KMS-11 (cell line): ENCODE results near the gene ELFN1.

Experiments used
- H2AFZ ChIP-seq: fragments of 200-600 bp; sonication (generic); 2 replicates; pipeline ENCODE4 v1.6.1; 2016; ENCODE audit warnings: antibody characterized with exemption, mixed run types, low read depth
- H3K27ac ChIP-seq: fragments of 200-600 bp; sonication (generic); 2 replicates; pipeline ENCODE4 v1.6.1; 2016; ENCODE audit warnings: mild to moderate bottlenecking, mixed run types
- H3K27me3 ChIP-seq: fragments of 200-600 bp; sonication (generic); 2 replicates; pipeline ENCODE4 v1.6.1; 2017; ENCODE audit warnings: mild to moderate bottlenecking, low read depth, mixed run types, moderate library complexity; ENCODE audit not compliant: insufficient read depth
- H3K36me3 ChIP-seq: fragments of 200-600 bp; sonication (generic); 2 replicates; pipeline ENCODE4 v1.6.1; 2017; ENCODE audit warnings: mild to moderate bottlenecking, mixed run types; ENCODE audit not compliant: insufficient read depth
- H3K4me1 ChIP-seq: fragments of 200-600 bp; sonication (generic); 2 replicates; pipeline ENCODE4 v1.6.1; 2016; ENCODE audit warnings: mild to moderate bottlenecking, low read depth, mixed run types; ENCODE audit not compliant: poor library complexity, severe bottlenecking
- H3K4me2 ChIP-seq: fragments of 200-600 bp; sonication (generic); 2 replicates; pipeline ENCODE4 v1.7.0; 2016; ENCODE audit warnings: mild to moderate bottlenecking, mixed run types
- H3K4me3 ChIP-seq: fragments of 200-600 bp; sonication (generic); IDR thresholded peaks from 2 replicates; pipeline ENCODE4 v1.6.1; 2017; ENCODE audit warnings: low read depth, low read length, mixed read lengths; ENCODE audit not compliant: insufficient read depth
- H3K79me2 ChIP-seq: fragments of 200-600 bp; sonication (generic); 2 replicates; pipeline ENCODE4 v1.6.1; 2016; ENCODE audit warnings: low read depth, mixed run types; ENCODE audit not compliant: insufficient read depth
- H3K9ac ChIP-seq: fragments of 200-600 bp; sonication (generic); 2 replicates; pipeline ENCODE4 v1.6.1; 2016; ENCODE audit warnings: mild to moderate bottlenecking, mixed run types
- H4K20me1 ChIP-seq: fragments of 200-600 bp; sonication (generic); 2 replicates; pipeline ENCODE4 v1.6.1; 2016; ENCODE audit warnings: mild to moderate bottlenecking, mixed run types; ENCODE audit not compliant: insufficient read depth
- CTCF ChIP-seq: fragments of 200-600 bp; sonication (generic); conservative IDR thresholded peaks from 2 replicates; pipeline ENCODE4 v1.6.1; 2017; ENCODE audit warnings: low read depth, mild to moderate bottlenecking, antibody characterized with exemption, low read length, moderate library complexity, mixed read lengths

Gene ELFN1

GRCh38 chr7:1693419-1693990 lies 23.4 kb downstream of the ELFN1 start:
- Histone ChIP-seq H3K4me2 (no peak overlapping the region), H3K27ac (no peak overlapping the region), H4K20me1 (no peaks in the 10 kb centered on the region), H3K79me2 (no peaks in the 10 kb centered on the region), H3K36me3 (no peaks in the 10 kb centered on the region), H2AFZ (no peak overlapping the region), H3K4me1 (no peaks in the 10 kb centered on the region), H3K27me3 (peaks cover 70% of the 10 kb centered on the region), H3K4me3 (no peak overlapping the region), H3K9ac (no peak overlapping the region)
- no peak for TF ChIP-seq CTCF

GRCh38 chr7:1693991-1694524 lies 24.0 kb downstream of the ELFN1 start:
- Histone ChIP-seq H3K27me3 (peaks cover 76% of the 10 kb centered on the region), H3K27ac (no peak overlapping the region), H2AFZ (no peak overlapping the region), H3K4me1 (no peaks in the 10 kb centered on the region), H3K9ac (no peak overlapping the region), H4K20me1 (no peaks in the 10 kb centered on the region), H3K36me3 (no peaks in the 10 kb centered on the region), H3K4me2 (no peak overlapping the region), H3K4me3 (no peak overlapping the region), H3K79me2 (no peaks in the 10 kb centered on the region)
- no peak for TF ChIP-seq CTCF

- TF ChIP-seq CTCF = no peak
- Histone ChIP-seq H3K4me2 (no peak overlapping the region), H3K27me3 (peaks cover 79% of the 10 kb centered on the region)
Observed at GRCh38 chr7:1694611-1695511, 24.8 kb downstream of the ELFN1 start.

GRCh38 chr7:1695800-1696454 lies 25.9 kb downstream of the ELFN1 start:
- Histone ChIP-seq H3K27me3 (peaks cover 86% of the 10 kb centered on the region), H3K27ac (no peak overlapping the region), H3K4me2 (no peak overlapping the region), H3K9ac (no peak overlapping the region), H3K79me2 (no peaks in the 10 kb centered on the region), H3K4me3 (no peak overlapping the region), H2AFZ (no peak overlapping the region), H3K4me1 (no peaks in the 10 kb centered on the region), H4K20me1 (no peaks in the 10 kb centered on the region), H3K36me3 (no peaks in the 10 kb centered on the region)
- no peak for TF ChIP-seq CTCF

More at GRCh38 chr7:1694611-1695511, 24.8 kb downstream of the ELFN1 start:
- Histone ChIP-seq H3K9ac (no peak overlapping the region), H2AFZ (no peak overlapping the region), H4K20me1 (no peaks in the 10 kb centered on the region), H3K4me1 (no peaks in the 10 kb centered on the region), H3K27ac (no peak overlapping the region), H3K4me3 (no peak overlapping the region), H3K79me2 (no peaks in the 10 kb centered on the region), H3K36me3 (no peaks in the 10 kb centered on the region)
